ENCODE measurements around the gene CYSLTR2. TPM values are rescaled to one million over a fixed set of nuclear protein-coding genes. Genes with fewer than 3 reads are reported as not detected.

CYSLTR2 gene
- total RNA-seq, 4 donors from 2014 or later, result 0.14 to 0.16 TPM; not detected in 2

DNA sequence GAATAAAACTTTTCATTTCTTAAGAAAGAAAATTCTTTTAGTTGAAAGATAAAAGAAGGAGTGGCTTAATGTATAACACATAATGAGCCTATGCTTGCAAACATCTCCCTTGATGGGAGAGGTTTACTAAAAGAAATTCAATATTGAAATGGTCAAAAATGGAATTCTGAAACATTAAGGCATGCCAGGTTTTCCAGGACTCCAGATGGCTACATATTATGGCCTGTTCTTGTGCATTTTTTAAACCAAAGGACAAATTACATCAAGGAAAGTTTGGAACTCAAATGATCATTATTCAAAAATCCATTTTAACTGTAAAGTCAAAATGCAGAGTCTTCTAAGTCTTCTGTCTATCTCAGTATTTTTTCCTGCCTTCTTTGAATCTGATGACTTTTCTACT, 19.1 kb upstream of the CYSLTR2 start:
- Histone ChIP-seq H3K27me3 (no peaks in the 10 kb centered on the region), H3K9me3 (no peaks in the 10 kb centered on the region), H3K27ac (no peak overlapping the region), H3K4me3 (no peak overlapping the region), H3K4me1 (peaks cover 0 to 24% (median 11%) of the 10 kb centered on the region in 4 donors), H3K36me3 (no peaks in the 10 kb centered on the region)
- in situ Hi-C loops (cut with MboI; ENCODE audit: low pct_ligation_motif_present in 1 of 4, low pct_unique_long_range_greater_than_20kb in 1 of 4, low sequenced_read_pairs in 3 of 4), result no loop called here
- no peak for TF ChIP-seq POLR2AphosphoS5 (IDR thresholded peaks at IDR 0.05)
- no peak for TF ChIP-seq POLR2A (IDR thresholded peaks at IDR 0.05)
- TF ChIP-seq, protein P1, sequence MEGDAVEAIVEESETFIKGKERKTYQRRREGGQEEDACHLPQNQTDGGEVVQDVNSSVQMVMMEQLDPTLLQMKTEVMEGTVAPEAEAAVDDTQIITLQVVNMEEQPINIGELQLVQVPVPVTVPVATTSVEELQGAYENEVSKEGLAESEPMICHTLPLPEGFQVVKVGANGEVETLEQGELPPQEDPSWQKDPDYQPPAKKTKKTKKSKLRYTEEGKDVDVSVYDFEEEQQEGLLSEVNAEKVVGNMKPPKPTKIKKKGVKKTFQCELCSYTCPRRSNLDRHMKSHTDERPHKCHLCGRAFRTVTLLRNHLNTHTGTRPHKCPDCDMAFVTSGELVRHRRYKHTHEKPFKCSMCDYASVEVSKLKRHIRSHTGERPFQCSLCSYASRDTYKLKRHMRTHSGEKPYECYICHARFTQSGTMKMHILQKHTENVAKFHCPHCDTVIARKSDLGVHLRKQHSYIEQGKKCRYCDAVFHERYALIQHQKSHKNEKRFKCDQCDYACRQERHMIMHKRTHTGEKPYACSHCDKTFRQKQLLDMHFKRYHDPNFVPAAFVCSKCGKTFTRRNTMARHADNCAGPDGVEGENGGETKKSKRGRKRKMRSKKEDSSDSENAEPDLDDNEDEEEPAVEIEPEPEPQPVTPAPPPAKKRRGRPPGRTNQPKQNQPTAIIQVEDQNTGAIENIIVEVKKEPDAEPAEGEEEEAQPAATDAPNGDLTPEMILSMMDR (IDR thresholded peaks at IDR 0.05), result no peak
- TF ChIP-seq EP300 (IDR thresholded peaks at IDR 0.05; ENCODE audit: low read depth), result no peak
- intact Hi-C loops (cut with DNase I; ENCODE audit: low total_unique reads), result no loop called here
- no peak for DNase-seq

DNA sequence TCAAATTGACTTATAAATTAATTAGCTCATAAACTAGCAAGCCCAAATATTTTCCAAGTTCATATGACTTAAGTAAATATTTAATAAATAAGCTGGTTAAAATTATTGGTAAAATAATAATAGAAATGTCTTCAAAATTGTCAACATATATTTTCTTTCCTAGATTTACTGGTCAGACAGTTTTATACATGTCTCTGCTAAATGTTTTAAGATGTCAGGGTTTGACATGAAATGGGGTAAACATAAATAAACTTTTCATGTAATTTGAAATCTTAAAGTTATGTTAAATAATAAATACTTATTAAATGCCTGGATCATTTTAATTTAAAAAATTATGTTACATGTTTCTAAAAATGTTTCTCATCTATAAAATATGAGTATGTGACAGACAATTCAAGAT, 18.3 kb upstream of the CYSLTR2 start:
- H3K36me3 ChIP-seq, result no peaks in the 10 kb centered on the region
- DNase-seq, result no peak
- H3K4me3 ChIP-seq, result no peak overlapping the region
- H3K9me3 ChIP-seq, result no peaks in the 10 kb centered on the region
- in situ Hi-C loops (cut with MboI; ENCODE audit: low pct_ligation_motif_present in 1 of 4, low pct_unique_long_range_greater_than_20kb in 1 of 4, low sequenced_read_pairs in 3 of 4) (no loop called here), intact Hi-C loops (cut with DNase I; ENCODE audit: low total_unique reads) (no loop called here)
- no peak overlapping the region for H3K27ac ChIP-seq
- H3K4me1 ChIP-seq, result peaks cover 0 to 16% (median 5%) of the 10 kb centered on the region in 4 donors
- no peaks in the 10 kb centered on the region for H3K27me3 ChIP-seq
- TF ChIP-seq, protein P1 (IDR thresholded peaks at IDR 0.05), result no peak
- TF ChIP-seq POLR2A (IDR thresholded peaks at IDR 0.05), result no peak
- no peak for TF ChIP-seq POLR2AphosphoS5 (IDR thresholded peaks at IDR 0.05)
- TF ChIP-seq EP300 (IDR thresholded peaks at IDR 0.05; ENCODE audit: low read depth), result no peak

DNA sequence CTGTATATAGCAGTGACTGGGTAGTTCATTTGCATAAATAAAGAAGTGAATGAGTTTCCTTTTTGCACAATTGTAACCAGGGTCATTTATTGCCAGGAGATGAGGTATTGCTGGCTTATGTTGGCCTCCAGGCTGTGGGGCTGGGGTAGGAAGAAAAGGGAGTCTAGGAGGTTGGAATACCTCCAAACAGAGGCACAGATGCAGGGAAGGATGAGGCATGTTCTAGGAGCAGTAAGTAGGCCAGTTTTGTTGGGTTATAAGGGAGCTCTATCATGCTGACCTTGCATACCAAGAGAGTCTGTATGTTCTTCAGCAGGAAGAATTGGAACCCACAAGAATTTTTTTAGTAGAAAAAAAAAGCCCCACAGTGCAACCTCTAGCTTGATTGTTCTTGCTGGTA, 17.2 kb upstream of the CYSLTR2 start:
- Histone ChIP-seq H3K36me3 (no peaks in the 10 kb centered on the region), H3K4me1 (peaks cover 0 to 15% (median 5%) of the 10 kb centered on the region in 4 donors), H3K27me3 (no peaks in the 10 kb centered on the region), H3K9me3 (no peaks in the 10 kb centered on the region), H3K27ac (peak overlapping the region in 3 of 4 donors; percentile 28 to 46 (median 41)), H3K4me3 (no peak overlapping the region)
- TF ChIP-seq EP300 (IDR thresholded peaks at IDR 0.05; ENCODE audit: low read depth) (no peak), POLR2AphosphoS5 (IDR thresholded peaks at IDR 0.05) (no peak), POLR2A (IDR thresholded peaks at IDR 0.05) (no peak)
- TF ChIP-seq, protein P1 (IDR thresholded peaks at IDR 0.05), result no peak
- no peak for DNase-seq
- in situ Hi-C loops (cut with MboI; ENCODE audit: low pct_ligation_motif_present in 1 of 4, low pct_unique_long_range_greater_than_20kb in 1 of 4, low sequenced_read_pairs in 3 of 4), result no loop called here
- intact Hi-C loops (cut with DNase I; ENCODE audit: low total_unique reads), result no loop called here

DNA sequence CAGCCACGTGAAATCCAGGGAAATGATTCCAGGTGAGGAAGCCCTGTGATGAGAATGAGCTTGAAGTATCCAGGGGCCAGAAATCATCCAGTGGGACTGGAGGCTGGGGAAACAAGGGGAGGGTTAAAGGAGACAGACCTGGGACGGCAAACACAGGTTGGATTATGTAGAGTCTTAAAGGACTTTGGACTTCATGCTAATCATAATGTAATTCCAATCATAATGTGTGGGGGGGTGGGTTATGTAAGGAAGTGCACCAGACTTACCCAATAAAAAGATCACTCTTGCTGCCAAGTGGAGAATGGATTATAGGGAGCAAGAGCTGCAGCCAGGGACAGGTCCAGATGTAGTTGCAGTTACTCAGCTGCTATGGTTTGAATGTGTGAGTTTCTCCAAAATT, 16.1 kb upstream of the CYSLTR2 start:
- 26 to 30% methylated on average over 2 of the region's 2 CpGs for WGBS, 2 donors (ENCODE audit: low coverage in 1 of 2)

More for the DNA sequence above, 16.1 kb upstream of the CYSLTR2 start:
- H3K4me3 ChIP-seq, result no peak overlapping the region
- intact Hi-C loops (cut with DNase I; ENCODE audit: low total_unique reads), result no loop called here
- H3K4me1 ChIP-seq, result peaks cover 0 to 15% (median 5%) of the 10 kb centered on the region in 4 donors
- no peak for TF ChIP-seq POLR2A (IDR thresholded peaks at IDR 0.05)
- no peak for TF ChIP-seq POLR2AphosphoS5 (IDR thresholded peaks at IDR 0.05)
- TF ChIP-seq, protein P1 (IDR thresholded peaks at IDR 0.05), result no peak
- no peak for TF ChIP-seq EP300 (IDR thresholded peaks at IDR 0.05; ENCODE audit: low read depth)
- peak overlapping the region in 3 of 4 donors; percentile 28 to 46 (median 41) for H3K27ac ChIP-seq
- no peaks in the 10 kb centered on the region for H3K36me3 ChIP-seq
- H3K9me3 ChIP-seq, result no peaks in the 10 kb centered on the region
- H3K27me3 ChIP-seq, result no peaks in the 10 kb centered on the region
- no peak for DNase-seq
- in situ Hi-C loops (cut with MboI; ENCODE audit: low pct_ligation_motif_present in 1 of 4, low pct_unique_long_range_greater_than_20kb in 1 of 4, low sequenced_read_pairs in 3 of 4), result no loop called here

Data from transverse colon (tissue), 4 donors.